SH-SY5Y (cell line): Measurements from ENCODE around the gene NFKB1.
A peak's percentile ranks its signal among the peaks of the same experiment; 100 is the strongest.

Source experiments
- GATA2 ChIP-seq: IDR thresholded peaks from 2 replicates; pipeline ENCODE4 v1.6.1; 2011; ENCODE audit warnings: mild to moderate bottlenecking, low read depth, low read length
- GATA3 ChIP-seq: IDR thresholded peaks from 2 replicates; pipeline ENCODE4 v1.6.1; 2011; ENCODE audit warnings: low read depth, mild to moderate bottlenecking, low read length, moderate library complexity

The NFKB1 gene

DNA sequence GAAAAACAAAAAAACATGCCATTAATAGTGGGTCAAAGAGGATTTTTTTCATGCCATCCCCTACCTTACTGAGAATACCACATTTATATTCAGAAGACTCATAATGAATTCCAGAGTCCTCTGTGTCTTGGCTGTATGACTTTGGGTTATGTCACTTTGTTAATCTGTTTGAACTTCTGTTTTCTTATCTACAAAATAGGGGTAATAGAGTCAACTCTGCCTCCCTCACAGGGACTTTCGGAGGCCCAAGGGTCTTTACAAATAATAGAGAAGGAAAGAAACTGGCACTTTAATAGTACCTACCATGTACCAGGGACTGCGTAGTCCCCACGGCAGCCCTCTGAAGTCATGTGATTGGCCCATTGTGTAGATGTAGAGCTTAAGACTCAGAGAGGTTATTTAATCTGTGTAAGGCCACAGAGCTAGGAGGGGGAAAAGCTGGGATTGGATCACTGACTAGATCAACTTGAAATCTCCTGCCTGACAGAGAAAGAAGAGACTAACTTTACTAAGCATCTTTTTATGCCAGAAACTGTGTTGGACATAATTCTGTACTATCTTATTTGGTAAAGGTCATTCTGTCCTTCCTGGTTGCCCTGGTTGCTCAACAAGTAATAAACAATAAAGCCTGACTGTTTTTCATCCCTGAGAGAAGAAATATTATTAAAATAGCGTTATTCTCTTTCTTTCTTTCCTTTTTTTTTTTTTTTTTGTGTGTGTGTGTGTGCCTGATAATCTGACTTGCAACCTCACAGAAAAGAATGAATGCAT lies 59.6 kb downstream of the NFKB1 start:
- no peak for TF ChIP-seq GATA2
- no peak for TF ChIP-seq GATA3

DNA sequence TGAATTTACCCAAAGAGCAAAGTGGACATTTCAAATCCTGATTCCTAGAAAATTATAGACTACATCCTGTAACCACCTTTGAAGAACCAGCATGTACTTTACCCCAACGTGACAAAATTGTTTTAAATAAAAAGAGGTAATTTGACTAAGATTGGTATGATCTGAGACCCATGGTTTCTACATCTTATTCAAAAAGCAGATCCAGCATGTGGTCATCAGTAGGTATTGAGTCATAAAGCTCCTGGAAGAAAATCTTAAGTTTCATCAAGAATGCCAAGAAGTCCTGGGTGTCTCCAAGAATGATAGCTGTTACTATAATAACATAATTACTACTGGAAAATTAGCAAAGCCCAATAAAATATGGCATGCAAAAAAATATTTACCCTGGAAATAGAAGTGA lies 61.8 kb downstream of the NFKB1 start:
- TF ChIP-seq GATA3: no peak
- TF ChIP-seq GATA2: no peak

GRCh38 chr4:102564399-102565059 lies 63.4 kb downstream of the NFKB1 start:
- TF ChIP-seq GATA2: no peak
- TF ChIP-seq GATA3: no peak

- no peak for TF ChIP-seq GATA3
Observed at GRCh38 chr4:102565696-102566095, 64.5 kb downstream of the NFKB1 start.

GRCh38 chr4:102566426-102566825 lies 65.3 kb downstream of the NFKB1 start:
- no peak for TF ChIP-seq GATA3
- no peak for TF ChIP-seq GATA2

- TF ChIP-seq GATA3 (no peak), GATA2 (no peak)
Observed at GRCh38 chr4:102567427-102567826, 66.3 kb downstream of the NFKB1 start.

DNA sequence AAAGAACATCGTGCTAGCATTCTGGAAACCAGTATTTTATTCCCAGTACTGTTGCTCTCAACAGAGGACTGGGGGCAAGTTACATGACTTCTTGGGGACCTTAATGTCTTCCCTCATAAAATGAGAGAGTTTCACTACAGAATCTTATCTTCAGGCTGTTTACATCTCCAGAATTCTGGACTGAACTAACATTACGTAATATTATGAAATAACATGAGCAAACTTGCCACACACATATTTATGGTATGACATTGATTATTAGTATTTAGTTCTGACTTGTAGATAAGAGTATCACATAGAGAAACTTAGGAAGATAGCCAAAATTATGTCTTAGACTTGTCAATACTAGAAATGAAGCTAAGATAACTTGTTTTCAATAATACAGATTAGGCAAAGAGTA lies 68.0 kb downstream of the NFKB1 start:
- TF ChIP-seq GATA3: no peak

- TF ChIP-seq GATA3: peak; percentile 60; the same call in 1 of the 2 replicates
- TF ChIP-seq GATA2: no peak
Observed at GRCh38 chr4:102572452-102572851, 71.3 kb downstream of the NFKB1 start.

- TF ChIP-seq GATA3 (no peak), GATA2 (no peak)
Observed at GRCh38 chr4:102574317-102574716, 73.2 kb downstream of the NFKB1 start.

DNA sequence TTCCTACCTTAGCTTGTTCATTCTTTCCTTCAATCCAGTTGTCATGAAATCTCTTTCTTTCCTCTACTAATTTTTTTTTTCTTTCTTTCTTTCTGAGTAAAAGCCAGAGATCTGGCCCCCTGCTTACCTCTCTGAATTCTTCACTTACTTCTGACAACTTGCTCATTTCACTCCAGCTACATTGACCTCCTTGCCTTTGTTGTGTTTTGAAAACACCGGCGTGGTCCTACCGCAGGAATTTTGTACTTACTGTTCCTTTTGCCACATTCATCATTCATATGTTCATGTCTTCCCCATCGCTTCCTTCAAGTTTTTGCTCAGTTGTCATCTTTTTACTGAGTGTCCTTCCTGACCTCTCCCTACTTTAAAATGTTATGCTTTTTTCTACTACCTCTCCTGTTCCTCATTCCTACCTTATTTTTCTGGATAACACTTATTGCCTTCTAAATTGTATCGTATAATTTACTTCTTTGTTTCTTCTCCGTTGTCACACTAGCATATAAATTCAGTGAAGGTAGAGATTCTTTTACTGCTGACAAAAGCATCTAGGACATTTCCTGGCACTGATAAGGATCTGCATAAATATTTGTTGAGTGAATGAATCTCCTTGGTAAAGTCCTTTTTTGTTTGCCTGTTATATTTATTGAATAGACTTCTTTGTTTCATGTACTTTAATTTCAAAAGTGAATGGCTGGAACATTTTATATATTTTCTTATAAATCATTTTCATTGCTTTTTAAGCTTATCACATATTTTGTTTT lies 74.4 kb downstream of the NFKB1 start:
- TF ChIP-seq GATA3 (no peak), GATA2 (no peak)

DNA sequence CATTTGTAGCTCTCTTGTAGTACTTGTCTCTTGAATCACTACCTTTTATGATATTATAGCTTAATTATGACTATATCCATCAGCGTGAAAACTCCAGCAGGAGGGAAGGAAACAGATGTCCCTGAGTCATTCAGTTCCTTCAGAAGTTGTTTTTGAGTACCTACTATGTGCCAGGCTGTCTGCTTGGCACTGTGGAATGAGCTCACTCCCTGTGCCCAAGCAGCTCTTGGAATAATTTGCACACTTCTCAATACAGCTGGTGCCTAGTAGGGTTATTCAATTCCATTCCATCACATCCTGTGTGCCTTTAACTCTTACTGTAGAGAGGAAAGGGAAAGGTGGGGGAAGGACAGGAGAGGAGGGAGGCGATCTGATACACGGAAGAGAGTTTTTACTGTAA lies 77.1 kb downstream of the NFKB1 start:
- no peak for TF ChIP-seq GATA2
- no peak for TF ChIP-seq GATA3

- no peak for TF ChIP-seq GATA3
- no peak for TF ChIP-seq GATA2
Observed at GRCh38 chr4:102578819-102579218, 77.7 kb downstream of the NFKB1 start.

GRCh38 chr4:102579794-102580462 lies 78.8 kb downstream of the NFKB1 start:
- TF ChIP-seq GATA2: no peak
- TF ChIP-seq GATA3: no peak

DNA sequence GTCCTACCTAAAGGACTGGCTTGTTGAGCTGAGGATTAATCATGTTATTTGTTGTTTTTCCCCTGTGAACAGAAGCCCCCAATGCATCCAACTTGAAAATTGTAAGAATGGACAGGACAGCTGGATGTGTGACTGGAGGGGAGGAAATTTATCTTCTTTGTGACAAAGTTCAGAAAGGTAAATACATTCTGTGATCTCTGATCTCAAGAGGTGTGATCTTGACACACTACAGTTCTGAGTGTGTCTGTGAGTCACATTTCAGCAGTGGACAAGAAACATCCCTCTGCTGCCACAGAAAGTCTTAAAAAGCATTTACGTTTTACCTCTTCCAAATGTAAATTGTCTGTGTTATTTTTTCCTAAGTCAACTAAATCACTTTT lies 79.3 kb downstream of the NFKB1 start:
- TF ChIP-seq GATA2: no peak
- no peak for TF ChIP-seq GATA3

GRCh38 chr4:102584091-102584490 lies 82.9 kb downstream of the NFKB1 start:
- no peak for TF ChIP-seq GATA3
- no peak for TF ChIP-seq GATA2
